Activated CD4-positive, CD25-positive, alpha-beta regulatory T cell (primary cell): ENCODE results near the gene PXDN.
"Not testable (repeated sequence)": the region's sequence is repeated elsewhere in the genome, so short reads cannot be mapped to it uniquely, and the experiment has no call there.

Experiments used
- DNase-seq, 4 experiments: peaks; one replicate each; lab custom pipeline; 2025; lab: John Stamatoyannopoulos, UW

PXDN gene

DNA sequence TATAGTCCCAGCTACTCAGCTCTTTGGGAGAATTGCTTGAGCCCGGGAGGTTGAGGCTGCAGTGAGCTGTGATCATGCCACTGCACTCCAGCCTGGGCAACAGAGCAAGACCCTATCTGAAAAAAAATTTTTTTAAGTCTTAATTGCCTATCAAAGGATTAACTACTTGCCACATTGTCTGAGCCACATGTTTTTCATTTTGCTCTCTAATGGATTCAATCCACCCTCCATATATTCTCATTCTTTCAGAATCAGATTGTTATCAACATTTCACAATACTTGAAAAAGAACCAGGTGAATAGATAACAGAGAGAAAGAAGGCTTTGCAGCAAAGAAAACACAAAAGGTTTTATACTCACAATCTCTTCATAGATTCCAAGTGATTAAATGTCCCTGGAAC is 61.0 kb downstream of the PXDN start:
- DNase-seq: no peak

DNA sequence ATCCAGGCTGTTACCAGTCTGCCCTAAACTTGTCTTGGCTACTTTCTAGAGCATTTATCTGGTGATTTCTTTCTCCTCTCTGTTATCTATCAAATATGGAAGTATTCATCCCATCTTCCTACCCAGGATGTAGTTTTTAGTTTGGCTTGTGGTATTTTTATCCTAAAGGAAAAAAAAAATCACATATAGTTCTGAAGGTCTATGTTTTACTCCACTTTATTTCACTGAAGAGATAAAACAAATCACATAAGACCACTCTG is 62.2 kb downstream of the PXDN start:
- DNase-seq: no peak

DNA sequence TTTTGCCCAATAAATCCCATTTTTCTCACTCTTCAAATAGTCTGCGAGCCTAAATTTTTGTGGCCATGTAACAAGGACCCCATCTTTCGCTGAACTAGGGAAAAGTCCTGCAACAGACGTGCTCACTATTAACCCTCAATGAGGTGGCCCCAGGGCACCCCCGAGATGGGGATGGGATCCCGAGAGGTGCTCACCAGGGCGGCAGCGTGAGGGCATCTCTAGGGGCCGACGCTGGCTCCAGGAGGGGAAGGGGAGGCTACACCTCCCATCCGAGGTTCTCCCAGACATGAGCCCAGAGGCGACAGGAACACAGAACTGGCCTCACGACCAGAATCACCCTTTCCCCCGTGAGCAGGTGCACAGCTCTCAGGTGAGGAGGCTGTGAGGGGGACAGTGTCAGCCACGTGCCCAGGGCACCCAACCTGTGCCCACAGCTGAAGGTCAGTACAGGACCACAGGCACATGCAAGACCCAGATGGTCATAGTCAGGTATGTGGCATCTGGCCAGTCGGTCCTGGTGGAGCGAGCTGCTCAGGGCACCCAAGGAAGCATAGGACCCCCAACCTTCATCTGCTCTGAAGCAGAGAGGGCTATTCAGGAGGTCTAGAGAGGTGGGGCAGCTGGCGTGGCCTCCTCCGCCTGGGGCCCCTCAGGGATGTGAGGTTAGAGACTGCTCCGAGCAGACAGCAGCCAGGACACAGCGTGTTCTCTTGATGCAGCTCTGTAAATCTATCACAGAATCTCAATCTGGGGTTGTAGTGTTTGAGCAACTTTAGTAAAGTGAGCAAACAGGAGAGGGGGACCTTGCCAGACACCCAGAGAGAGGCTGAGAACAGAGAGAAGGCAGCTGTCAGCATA is 62.8 kb downstream of the PXDN start:
- DNase-seq: no peak

DNA sequence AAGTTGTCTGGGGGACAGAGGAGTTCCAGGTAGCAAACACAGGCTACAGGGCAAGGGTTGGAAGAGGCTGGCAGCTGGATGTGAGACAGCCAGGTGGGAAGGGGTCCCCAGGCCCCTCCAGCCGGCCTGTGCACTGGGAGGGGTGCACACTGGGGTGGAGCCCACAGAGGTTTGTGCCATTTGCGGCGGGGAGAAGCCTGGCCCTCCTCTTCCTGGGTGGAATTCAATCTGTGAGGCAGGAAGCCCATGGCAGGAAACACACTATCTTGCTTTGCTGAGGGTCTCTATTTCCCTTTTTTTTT is 63.3 kb downstream of the PXDN start:
- DNase-seq: no peak

DNA sequence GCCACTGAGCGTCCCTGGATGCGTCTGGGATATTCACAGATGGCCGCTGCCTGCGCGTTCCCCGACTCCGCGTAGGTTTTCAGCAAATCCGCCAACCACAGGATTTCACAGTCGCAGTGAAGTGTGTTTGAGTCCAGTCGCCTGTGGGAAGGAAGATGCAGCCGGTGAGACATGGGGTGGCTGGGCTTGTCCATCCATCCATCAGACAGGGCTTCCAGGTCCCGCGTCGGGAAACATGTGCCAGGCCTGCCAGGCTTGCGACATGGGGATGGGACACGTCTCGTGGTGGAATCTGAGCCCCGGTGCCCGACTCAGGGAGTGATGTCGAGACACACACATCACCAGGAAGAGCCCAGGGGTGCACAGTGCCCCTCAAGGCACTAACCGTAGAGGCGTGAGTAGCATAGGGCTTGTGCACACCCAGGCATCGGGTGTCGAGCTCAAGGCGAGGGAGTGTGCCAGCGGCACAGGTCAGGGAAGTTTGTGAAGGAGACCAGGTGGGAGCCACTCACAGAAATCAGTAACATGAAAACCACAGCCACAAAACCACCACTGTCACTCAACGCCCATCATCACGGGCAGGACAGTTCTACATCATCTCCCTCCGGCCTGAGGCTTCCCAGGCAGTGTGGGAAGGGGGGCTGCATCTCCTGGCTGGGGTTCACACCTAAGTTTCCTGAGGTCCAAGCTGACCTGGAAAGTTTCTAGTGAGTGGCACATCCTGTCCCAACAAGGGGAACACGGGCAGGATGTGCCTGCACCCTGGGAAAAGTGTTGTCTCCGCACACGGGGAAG is 63.9 kb downstream of the PXDN start:
- no peak for DNase-seq

DNA sequence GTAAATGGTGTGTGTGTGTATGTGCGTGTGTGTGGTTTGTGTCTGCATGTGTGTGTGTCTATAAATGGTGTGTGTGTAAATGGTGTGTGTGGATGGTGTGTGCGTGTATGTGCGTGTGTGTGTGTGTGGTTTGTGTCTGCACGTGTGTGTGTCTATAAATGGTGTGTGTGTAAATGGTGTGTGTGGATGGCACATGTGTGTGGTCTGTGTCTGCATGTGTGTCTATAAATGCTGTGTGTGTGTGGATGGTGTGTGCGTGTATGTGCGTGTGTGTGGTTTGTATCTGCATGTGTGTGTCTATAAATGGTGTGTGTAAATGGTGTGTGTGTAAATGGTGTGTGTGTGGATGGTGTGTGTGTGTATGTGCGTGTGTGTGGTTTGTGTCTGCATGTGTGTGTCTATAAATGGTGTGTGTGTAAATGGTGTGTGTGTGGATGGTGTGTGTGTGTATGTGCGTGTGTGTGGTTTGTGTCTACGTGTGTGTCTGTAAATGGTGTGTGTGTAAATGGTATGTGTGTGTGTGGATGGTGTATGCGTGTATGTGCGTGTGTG is 64.8 kb downstream of the PXDN start:
- DNase-seq: not testable (repeated sequence)

DNA sequence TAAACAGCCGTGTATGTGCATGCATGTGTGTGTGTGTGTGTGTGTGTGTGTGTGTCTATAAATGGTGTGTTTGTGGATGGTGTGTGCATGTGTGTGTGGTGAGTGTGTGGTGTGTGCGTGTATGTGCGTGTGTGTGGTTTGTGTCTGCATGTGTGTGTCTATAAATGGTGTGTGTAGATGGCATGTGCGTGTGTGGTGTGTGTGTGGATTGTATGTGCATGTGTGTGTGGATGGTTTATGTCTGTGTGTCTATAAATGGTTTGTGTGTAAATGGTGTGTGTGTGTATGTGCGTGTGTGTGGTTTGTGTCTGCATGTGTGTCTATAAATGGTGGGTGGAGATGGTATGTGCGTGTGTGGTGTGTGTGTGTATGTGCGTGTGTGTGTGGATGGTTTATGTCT is 65.2 kb downstream of the PXDN start:
- DNase-seq: not testable (repeated sequence)

DNA sequence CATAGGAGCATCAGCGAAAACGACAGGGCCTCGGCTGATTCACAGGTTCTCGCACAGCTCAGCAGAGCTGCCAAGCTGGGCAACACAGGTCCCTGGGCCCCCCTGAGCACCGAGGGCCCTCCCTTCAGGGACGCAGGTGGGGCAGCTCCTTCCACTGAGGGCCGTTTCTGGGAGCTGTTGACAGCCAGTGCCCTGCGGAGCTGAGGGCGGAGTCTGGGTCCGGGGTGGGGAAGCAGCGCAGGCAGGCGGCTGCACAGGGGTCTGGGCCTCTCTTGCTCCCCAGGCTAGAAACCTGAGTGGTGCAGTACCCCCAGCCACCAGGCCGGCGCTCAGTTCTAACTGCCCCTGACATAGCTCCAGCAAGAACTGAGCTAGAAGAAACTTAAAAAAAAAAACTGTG is 65.7 kb downstream of the PXDN start:
- DNase-seq: no peak

DNA sequence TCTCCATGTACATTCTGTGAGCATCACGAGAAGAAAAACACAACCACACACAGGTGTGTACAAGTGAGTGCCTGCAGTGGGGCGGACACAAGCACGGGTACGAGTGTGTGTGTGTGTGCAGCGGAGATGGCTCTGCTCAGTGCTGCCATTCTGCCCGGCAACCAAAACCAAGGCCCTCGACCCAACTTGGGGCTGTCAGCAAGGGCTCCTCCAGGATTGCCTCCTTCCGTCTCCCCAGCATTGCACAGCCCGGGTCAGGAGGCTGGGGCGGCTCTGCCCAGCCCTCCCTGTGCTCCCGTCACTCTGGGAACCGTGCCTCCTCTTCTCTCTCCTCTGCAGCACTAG is 66.5 kb downstream of the PXDN start:
- no peak for DNase-seq

DNA sequence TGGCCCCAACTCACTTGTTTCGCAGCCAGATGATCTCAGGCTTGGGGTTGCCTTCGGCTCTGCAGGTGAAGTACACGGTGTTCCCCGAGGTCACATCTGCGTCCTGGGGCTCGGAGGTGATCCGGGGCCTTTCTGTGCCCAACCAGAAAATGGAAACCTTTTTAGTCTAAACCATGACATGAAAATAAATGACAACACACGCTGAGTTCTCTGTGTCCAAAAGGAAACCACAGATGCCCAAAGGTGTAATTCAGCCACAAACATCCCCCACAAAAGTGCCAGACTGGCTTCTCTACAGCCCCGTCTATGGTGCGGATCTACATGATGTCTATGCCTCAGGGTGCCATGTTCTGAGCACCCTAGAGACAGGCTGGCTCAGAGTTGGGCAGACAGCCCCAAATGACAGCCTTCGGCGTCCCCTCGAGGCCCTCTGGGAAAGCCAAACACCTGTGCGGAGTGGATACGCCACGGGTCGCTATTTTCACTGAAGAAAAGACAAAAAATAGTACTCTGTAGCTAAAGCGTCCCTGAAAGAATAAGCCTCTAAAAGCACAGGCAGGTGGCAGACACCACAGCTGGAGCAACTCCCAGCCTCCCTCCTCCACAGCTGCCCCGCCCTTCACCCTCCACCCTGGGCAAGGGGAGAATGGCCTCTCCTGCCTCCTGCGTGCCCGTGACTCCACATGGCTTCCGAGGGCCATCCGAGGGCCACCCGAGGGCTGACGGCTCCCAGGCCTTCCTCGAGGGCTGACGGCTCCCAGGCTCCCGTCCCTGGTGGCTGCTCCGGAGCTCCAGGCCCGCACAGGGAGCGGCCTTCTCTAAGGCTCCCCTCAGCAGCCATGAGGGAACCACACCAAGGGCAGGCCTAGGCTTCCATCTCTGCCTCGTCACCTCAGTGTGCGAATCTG is 67.1 kb downstream of the PXDN start:
- DNase-seq: no peak

DNA sequence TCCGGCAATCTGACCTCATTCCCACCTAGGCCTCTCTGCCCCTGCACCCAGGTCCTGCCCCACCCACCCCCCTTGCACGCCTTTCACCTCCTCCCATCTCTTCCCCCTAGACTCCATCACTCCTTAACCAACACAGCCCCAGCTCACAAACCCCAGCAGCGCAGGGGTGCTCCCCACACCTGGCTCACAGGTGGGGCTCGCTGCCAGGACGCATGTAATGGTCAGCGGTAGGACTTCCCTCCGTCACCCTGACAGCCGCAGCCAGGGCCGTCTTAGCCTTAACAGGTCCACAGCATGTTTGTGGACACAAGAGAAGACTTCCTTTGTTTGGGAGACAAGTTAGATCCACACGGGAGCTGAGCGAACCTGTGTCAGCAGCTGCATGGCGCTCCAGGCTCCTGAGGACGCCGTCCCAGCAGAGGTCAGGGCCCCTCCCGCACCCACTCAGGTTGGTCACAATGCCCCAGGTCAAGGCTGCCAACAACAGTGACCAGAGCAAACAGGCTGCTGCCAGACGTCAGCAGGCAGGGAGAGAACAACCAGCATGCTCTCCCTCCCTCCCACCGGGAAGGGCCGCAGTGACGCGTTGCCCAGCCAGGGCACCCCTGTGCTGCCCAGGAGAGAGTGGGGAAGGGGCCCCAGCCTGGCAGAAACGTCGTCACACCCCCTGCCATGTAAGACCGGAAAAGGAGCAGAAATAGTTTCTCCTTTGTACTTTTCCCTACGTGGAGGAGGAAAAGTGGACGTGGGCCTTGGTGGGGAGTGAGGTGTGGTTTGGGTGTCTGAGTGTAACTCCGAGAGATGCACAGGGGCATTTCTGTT is 68.0 kb downstream of the PXDN start:
- no peak for DNase-seq

DNA sequence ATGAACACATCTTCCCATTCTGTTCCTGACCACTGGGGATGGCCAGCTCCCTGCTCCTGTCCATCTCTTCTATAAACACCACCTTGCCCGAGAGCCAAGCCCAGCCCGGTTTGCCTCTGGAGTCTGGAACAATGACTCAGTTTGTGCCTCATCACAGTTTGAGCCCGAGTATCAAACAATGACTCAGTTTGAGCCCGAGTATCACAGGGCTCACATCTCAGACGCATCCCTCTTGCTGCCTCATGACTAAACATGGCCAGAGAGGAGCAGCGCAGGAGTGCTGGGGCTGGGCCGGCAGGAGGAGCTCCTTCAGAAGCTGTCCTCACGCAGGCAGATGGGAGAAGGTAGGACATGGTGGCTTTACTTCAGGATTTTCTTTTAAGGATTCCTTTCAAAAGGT is 68.7 kb downstream of the PXDN start:
- DNase-seq: no peak

DNA sequence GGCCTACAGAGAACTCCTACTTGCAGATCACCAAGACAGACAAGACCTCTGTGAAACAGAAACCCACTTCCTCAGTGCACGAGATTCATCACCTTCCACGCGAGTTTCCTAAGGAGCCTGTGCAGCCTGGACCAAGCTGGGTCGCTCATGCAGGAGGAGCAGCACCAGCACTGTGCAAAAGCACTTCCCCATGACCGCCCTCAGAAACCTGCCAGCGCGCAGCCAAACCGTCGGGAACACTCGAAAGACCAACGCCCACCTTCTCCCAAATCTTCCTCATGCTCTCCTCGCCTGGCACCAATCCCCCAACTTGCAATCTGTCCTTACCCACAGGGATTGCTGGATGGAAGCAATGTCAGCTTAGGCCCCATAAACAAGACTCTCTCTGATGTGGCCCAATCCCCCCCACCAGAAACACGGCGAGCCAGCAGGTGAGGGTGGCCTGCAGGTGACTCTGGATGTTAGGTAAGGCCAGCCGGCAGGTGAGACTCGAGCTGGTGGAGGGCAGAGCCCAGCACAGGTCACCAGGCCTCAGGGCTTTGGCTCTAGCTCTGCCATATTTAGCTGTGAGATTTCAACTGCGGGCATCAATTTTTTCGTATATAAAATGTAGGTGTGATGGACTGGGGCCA is 69.4 kb downstream of the PXDN start:
- no peak for DNase-seq

DNA sequence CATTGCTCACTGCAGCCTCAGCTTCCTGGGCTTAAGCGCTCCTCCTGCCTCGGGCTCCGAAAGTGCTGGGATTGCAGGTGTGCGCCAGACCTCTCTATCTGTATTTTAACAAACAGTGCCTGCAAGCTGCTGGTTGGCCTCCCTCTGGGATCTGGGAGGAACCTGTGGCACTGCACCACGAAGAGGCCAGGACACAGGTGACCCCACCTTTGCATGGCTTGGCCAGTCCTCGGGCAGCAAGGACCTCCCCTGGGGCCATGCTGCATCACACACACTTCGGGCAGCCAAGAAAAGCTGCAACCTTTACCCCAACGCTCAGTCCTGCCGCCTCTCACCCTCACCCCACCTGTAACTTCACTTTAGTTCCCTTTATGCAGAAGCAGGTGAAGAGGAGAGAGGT is 70.0 kb downstream of the PXDN start:
- no peak for DNase-seq

DNA sequence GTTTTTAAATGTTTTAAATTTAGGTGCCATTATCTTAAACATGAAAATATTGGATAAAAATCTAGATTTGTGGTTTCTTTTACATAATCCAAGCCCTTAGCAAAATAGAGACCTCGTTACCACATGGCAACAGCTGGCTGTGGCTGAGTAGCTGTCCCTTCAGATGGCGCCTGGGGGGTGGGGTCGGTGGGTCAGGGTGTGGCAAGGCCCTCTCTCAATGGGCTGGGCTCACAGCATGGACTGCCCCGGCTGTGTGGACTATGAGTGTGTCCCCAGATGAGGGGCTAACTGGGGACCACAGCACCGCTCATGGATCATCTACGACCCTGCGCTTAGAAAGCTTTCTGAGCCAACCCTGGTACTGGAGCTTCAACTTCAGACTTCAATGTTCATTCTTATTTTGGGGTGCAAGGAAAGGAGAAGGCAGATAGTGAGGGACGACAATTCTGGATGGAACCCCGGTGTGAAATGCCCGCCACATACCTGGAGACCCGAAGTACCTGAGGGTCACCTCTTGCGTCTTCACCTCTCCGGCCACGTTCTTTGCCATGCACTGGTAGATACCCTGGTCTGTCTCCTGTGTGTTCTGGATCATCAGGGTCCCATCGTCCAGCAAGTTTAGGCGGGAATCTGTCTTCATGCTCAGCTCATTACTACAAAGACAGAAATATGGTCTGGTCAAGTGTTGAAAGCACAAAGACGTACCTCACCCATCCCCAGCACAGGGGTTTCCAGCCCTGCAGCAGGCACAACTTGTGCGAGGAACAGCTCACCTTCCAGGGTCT is 71.0 kb downstream of the PXDN start:
- no peak for DNase-seq

DNA sequence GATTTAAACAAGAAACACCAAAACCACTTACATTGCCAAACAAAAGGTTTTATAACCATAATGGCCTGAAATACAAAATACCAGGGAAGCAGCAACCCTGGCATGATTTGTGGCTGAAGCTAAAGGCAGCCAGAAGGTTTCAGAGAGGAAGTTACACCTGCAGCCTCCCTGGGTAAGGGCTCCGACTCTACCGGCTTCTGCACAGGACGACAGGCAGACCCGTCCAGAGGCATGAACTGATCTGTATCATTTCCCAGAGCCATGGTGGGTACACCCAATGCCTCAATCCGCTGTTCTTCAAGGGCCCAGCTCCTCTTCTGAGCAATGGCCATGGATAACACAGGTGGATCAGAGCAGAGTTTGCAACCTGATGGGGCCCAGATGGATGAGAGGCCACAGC is 71.6 kb downstream of the PXDN start:
- no peak for DNase-seq

DNA sequence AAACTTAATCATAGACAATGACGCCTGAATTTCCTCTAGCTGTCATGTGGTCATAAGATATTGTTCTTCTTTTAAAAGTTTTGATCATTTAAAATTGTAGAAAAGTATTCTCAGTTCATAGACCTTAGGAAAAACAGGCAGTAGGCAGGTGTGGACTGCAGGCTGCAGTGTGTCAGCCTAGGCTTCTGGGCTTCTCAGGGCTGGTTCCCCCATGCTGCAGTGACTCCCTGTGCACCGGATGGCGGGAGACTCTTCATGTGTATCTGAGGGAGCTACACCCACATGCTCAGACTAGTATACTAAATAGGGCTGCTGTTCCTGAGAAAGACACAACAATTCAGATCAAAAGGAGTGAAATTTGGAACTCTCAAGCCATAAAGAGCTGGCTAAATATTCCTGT is 72.4 kb downstream of the PXDN start:
- no peak for DNase-seq

DNA sequence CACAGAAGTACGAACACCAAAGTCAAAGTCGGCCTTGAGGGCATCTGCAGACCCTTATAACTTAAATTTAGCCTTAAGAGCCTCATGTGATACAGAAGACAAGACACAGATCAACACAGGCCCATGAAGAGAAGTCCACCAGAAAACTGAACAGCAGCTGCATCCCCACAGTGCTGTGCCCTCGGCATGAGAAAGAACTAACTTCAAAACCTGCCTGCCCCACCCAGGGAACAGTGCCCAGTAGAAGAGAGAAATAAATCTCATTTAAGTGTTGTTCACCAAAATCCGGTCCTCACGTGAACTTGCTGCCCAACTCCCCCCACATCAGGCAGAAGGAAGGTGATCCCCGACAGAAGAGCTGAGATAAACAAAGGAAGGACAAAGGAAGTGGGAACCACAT is 73.7 kb downstream of the PXDN start:
- DNase-seq: no peak

DNA sequence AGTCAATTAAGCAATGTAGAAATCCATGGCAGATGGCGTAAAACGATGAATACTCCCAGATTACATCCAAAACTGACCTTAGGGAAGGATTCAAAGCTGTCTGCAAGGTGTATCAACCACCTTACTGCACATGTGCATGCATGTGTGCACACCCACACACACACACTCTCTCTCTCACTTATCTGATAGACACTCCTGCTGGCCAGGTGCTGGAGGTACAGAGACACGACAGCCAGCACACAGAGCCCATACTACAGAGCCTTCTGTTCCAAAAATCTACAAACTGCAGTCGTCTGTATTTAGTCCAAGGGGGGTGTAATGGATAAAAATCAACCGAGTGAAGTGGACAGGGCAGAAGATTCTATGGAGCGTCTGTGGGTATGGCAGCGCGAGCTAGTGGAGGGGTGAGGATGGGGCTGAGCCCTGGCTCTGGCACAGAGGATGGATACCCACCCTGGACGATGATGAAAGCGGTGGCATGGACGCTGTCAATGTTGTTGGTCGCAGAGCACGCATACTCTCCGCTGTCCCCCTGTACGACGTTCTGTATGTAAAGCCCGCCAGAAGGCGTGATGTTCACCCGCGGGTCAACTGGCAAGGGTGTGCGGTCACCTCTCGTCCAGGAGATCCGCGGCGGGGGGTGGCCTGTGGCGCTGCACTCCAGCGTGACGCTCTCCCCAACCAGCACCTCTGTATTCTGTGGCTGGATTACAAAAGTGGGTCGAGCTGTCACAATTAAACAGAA is 78.4 kb downstream of the PXDN start:
- no peak for DNase-seq

DNA sequence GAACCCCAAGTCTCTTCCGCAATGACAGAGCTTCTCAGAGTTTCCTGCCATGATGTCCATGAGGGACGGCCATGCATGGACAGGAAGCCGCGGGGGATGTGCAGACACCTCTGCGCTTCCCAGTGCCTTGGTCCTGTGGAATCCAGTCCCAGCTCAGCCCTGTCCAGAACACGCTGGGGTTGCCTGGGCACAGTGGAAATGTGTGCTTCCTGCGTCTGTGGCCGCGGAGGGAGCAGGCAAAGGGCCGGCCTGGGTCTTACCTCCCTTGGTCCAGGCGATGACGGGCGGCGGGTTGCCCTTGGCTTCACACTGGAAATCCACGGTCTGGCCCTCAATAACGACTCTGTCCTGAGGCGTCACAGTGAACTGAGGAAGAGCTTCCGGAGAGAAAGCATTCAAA is 79.6 kb downstream of the PXDN start:
- no peak for DNase-seq
